GM12878 (cell line): ENCODE measurements around the gene SEMA3C. TPM values are rescaled to one million over a fixed set of nuclear protein-coding genes. Genes with fewer than 3 reads are reported as not detected.

Experiments used
- ATAC-seq: fragments of 200-7000 bp; cut with Tn5 transposase; 3 replicates; pipeline ENCODE4 v1.9.1; 2020; ENCODE audit warnings: mild to moderate bottlenecking, moderate library complexity
- BruUV-seq: library from RNA; stranded (reverse); fragments of 400-500 nt; replicated peaks from 2 replicates; lab custom pipeline; 2021; lab: Mats Ljungman, UMichigan
- CTCF ChIA-PET: fragments of 300-600 bp; sonication (Branson Sonifier 250); formaldehyde crosslinking; extraction: SDS; loops from one replicate; lab custom pipeline; 2021; ENCODE audit warnings: inconsistent platforms; lab: Yijun Ruan, JAX
- POLR2A ChIA-PET: fragments of 350-600 bp; formaldehyde crosslinking; extraction: SDS; loops from one replicate; lab custom pipeline; 2021; ENCODE audit warnings: inconsistent platforms; lab: Charles Lee
- RAD21 ChIA-PET: fragments of 300-600 bp; sonication (Branson Sonifier 250); formaldehyde crosslinking; loops from one replicate; lab custom pipeline; 2023; ENCODE audit warnings: antibody characterized with exemption; ENCODE audit not compliant: unreplicated experiment; lab: Charles Lee
- SMC1A ChIA-PET: fragments of 300-600 bp; sonication (Branson Sonifier 250); formaldehyde crosslinking; loops from one replicate; lab custom pipeline; 2023; ENCODE audit not compliant: unreplicated experiment, uncharacterized antibody; lab: Charles Lee
- DNase-seq: peaks from one replicate; pipeline ENCODE4 v3.0.0-alpha.2; 2011; ENCODE audit warnings: low read depth, low spot score
- FAIRE-seq: peaks from 3 replicates; lab custom pipeline; 2011; peaks lifted over from hg19 to GRCh38; lab: Jason Lieb, UNC
- H2AFZ ChIP-seq: 2 replicates; pipeline ENCODE4 v1.6.0; 2011; ENCODE audit warnings: low read depth, low read length, control low read depth; ENCODE audit not compliant: control insufficient read depth
- H3K27ac ChIP-seq: 2 replicates; pipeline ENCODE4 v1.5.1; 2011; ENCODE audit warnings: control low read depth; ENCODE audit not compliant: control insufficient read depth, insufficient read depth
- H3K27me3 ChIP-seq, 2 experiments: replicated peaks in 1 of 2; 2 replicates each; pipeline versions ENCODE4 v1.6.0 to v1.6.1; 2011; ENCODE audit warnings: low read length in 1 of 2; ENCODE audit not compliant: control insufficient read depth in 2 of 2, insufficient read depth in 2 of 2
- H3K36me3 ChIP-seq, 2 experiments: 2 replicates each; pipeline ENCODE4 v1.5.1; 2011; ENCODE audit warnings: low read length in 1 of 2; ENCODE audit not compliant: control insufficient read depth in 2 of 2, insufficient read depth in 2 of 2
- H3K4me1 ChIP-seq: 2 replicates; pipeline ENCODE4 v1.6.1; 2011; ENCODE audit warnings: mild to moderate bottlenecking, low read length, moderate library complexity, mixed read lengths; ENCODE audit not compliant: control insufficient read depth, insufficient read depth
- H3K4me2 ChIP-seq: 2 replicates; pipeline ENCODE4 v1.6.0; 2011; ENCODE audit warnings: control low read depth; ENCODE audit not compliant: control insufficient read depth, insufficient read depth
- H3K4me3 ChIP-seq: fragments of 200-600 bp; sonication (generic); 2 replicates; pipeline ENCODE4 v1.5.1; 2016
- H3K79me2 ChIP-seq: 2 replicates; pipeline ENCODE4 v1.6.0; 2011; ENCODE audit warnings: low read length; ENCODE audit not compliant: control insufficient read depth, insufficient read depth
- H3K9ac ChIP-seq: 2 replicates; pipeline ENCODE4 v1.8.0; 2011; ENCODE audit warnings: low read length, control low read depth, mixed read lengths; ENCODE audit not compliant: control insufficient read depth, insufficient read depth
- H3K9me3 ChIP-seq: replicated peaks from 3 replicates; pipeline ENCODE4 v1.5.1; 2011; ENCODE audit warnings: mild to moderate bottlenecking, low read length; ENCODE audit not compliant: control insufficient read depth, insufficient read depth
- H4K20me1 ChIP-seq: 2 replicates; pipeline ENCODE4 v1.6.0; 2011; ENCODE audit not compliant: control insufficient read depth, insufficient read depth
- BRCA1 ChIP-seq: IDR thresholded peaks from 2 replicates; pipeline ENCODE4 v1.6.1; 2011; ENCODE audit warnings: low read depth, low read length, improper control_type of control experiment
- FOXK2 ChIP-seq: fragments of 450-650 bp; IDR thresholded peaks from 2 replicates; pipeline ENCODE4 v1.6.1; 2017; ENCODE audit warnings: mild to moderate bottlenecking, moderate library complexity
- KLF5 ChIP-seq: fragments of 450-650 bp; IDR thresholded peaks from 2 replicates; pipeline ENCODE4 v1.6.1; 2014; ENCODE audit warnings: mild to moderate bottlenecking; ENCODE audit not compliant: partially characterized antibody
- NFYA ChIP-seq: IDR thresholded peaks from 2 replicates; pipeline ENCODE4 v1.6.1; 2011; ENCODE audit warnings: low read depth, mild to moderate bottlenecking, low read length, improper control_type of control experiment, borderline replicate concordance
- PAX5 ChIP-seq: IDR thresholded peaks from 2 replicates; pipeline ENCODE4 v1.6.1; 2011; ENCODE audit warnings: low read depth, low read length, borderline replicate concordance
- PML ChIP-seq: IDR thresholded peaks from 2 replicates; pipeline ENCODE4 v1.6.1; 2012; ENCODE audit warnings: low read length, inconsistent platforms
- PRDM15 ChIP-seq: fragments of 450-650 bp; formaldehyde crosslinking; IDR thresholded peaks from 2 replicates; pipeline ENCODE4 v1.4.0; 2020; ENCODE audit warnings: mild to moderate bottlenecking, moderate library complexity
- RBBP5 ChIP-seq: fragments of 200-600 bp; sonication (generic); conservative IDR thresholded peaks from 2 replicates; pipeline ENCODE4 v1.6.1; 2016
- SMAD1 ChIP-seq: fragments of 450-650 bp; IDR thresholded peaks from 2 replicates; pipeline ENCODE4 v1.6.1; 2018; ENCODE audit warnings: mild to moderate bottlenecking, low read depth; ENCODE audit not compliant: partially characterized antibody
- SMAD5 ChIP-seq: IDR thresholded peaks from 2 replicates; pipeline ENCODE4 v1.6.1; 2016; ENCODE audit warnings: antibody characterized with exemption, low read depth
- SMC3 ChIP-seq: IDR thresholded peaks from 2 replicates; pipeline ENCODE4 v1.6.1; 2011; ENCODE audit warnings: low read length, improper control_type of control experiment, borderline replicate concordance
- SP1 ChIP-seq: IDR thresholded peaks from one replicate; pipeline ENCODE4 v1.6.1; 2011; ENCODE audit warnings: low read depth, low read length
- SREBF1 ChIP-seq: IDR thresholded peaks from 2 replicates; pipeline ENCODE4 v1.6.1; 2012; ENCODE audit warnings: mild to moderate bottlenecking, low read length
- TAF1 ChIP-seq: IDR thresholded peaks from 2 replicates; pipeline ENCODE4 v1.6.1; 2011; ENCODE audit warnings: mild to moderate bottlenecking, low read depth, low read length, borderline replicate concordance
- WGBS: methylation state at CpG from one replicate; pipeline ENCODE4 v1.1.6; 2016; ENCODE audit warnings: low lambda C conversion rate; ENCODE audit not compliant: insufficient replicate concordance, insufficient coverage; ENCODE audit errors: missing lambda C conversion rate; 5-methylcytosine and 5-hydroxymethylcytosine counted together
- in situ Hi-C: fragments of 300-500 bp; cut with MboI; formaldehyde crosslinking; loops from 9 replicates; pipeline ENCODE4 v1.14.3; 2018; ENCODE audit warnings: mixed read lengths
- intact Hi-C: fragments of 100-400 bp; cut with micrococcal nuclease; formaldehyde crosslinking; loops from one replicate; pipeline ENCODE4 v1.14.2; 2022; ENCODE audit not compliant: unreplicated experiment
- polyA plus RNA-seq, 11 experiments: library from polyadenylated mRNA; depleted of rRNA in 4 of 11; unstranded in 6 of 11; stranded (reverse) in 5 of 11; fragments of >200 nt; fragmentation: Nextera tagmentation in 4 of 11; fragmentation: Illumina TruSeq in 1 of 11; extraction: Ambion mirVana in 4 of 11; extraction: Trizol in 1 of 11; gene quantifications; 1 replicate in 1 of 11; 2 replicates in 10 of 11; pipeline versions ENCODE4 v1.2.1 to v1.2.3, GENCODE V29; 2011 to 2016; ENCODE audit warnings: inconsistent platforms in 2 of 11, missing spikeins in 2 of 11, low read depth in 1 of 11
- total RNA-seq, 4 experiments: library from RNA; depleted of rRNA in 3 of 4; stranded (reverse); fragments of >200 nt in 3 of 4; fragmentation: Illumina TruSeq in 1 of 4; extraction: Trizol in 1 of 4; gene quantifications; 2 replicates each; pipeline versions ENCODE4 v1.2.1 to v1.2.3, GENCODE V29; 2013 to 2021

SEMA3C gene
- total and polyA plus RNA-seq, 10 of the 15 experiments (the other 5 are each of a cell fraction or from before 2014, with no cell fraction given), result 0.01 to 0.41 (median 0.11) TPM; not detected in 6

GRCh38 chr7:80868566-80868965 lies 50.3 kb downstream of the SEMA3C start:
- no peak for DNase-seq
- H3K4me3 ChIP-seq, result no peak overlapping the region
- H4K20me1 ChIP-seq, result no peaks in the 10 kb centered on the region
- no peaks in the 10 kb centered on the region for H3K27me3 ChIP-seq
- no peak overlapping the region for H3K4me2 ChIP-seq
- no peaks in the 10 kb centered on the region for H3K4me1 ChIP-seq
- H3K9me3 ChIP-seq, result no peaks in the 10 kb centered on the region
- no peak overlapping the region for H2AFZ ChIP-seq
- RAD21 ChIA-PET, result no interaction called here
- in situ Hi-C loops, result no loop called here
- POLR2A ChIA-PET, result no interaction called here
- intact Hi-C loops, result no loop called here
- no peak overlapping the region for H3K27ac ChIP-seq
- SMC1A ChIA-PET, result no interaction called here
- FAIRE-seq, result no peak
- TF ChIP-seq RBBP5 (no peak), SP1 (no peak), SMAD5 (no peak), TAF1 (no peak), PRDM15 (CRISPR knock-in tag) (no peak), PML (no peak), FOXK2 (no peak), SREBF1 (no peak), BRCA1 (no peak), SMC3 (no peak), KLF5 (no peak), SMAD1 (no peak), NFYA (no peak), PAX5 (no peak)
- CTCF ChIA-PET, result no interaction called here
- 0% methylated on average over 1 of the region's 1 CpG for WGBS
- H3K9ac ChIP-seq, result no peak overlapping the region
- no TSS peak for BruUV-seq
- no peak for ATAC-seq
- H3K36me3 ChIP-seq, result no peaks in the 10 kb centered on the region
- H3K79me2 ChIP-seq, result no peaks in the 10 kb centered on the region
